Spinal cord (tissue), 10 donors: ENCODE results near the gene RASA3. TPM values are rescaled to one million over a fixed set of nuclear protein-coding genes. Genes with fewer than 3 reads are reported as not detected.
A peak's percentile ranks its signal among the peaks of the same experiment; 100 is the strongest.

Source experiments
- DNase-seq, 6 donors: peaks; one replicate each; pipeline versions ENCODE4 v3.0.0 to v3.0.0-alpha.2; 2013 to 2015; ENCODE audit warnings: low spot score in 6 of 6, low read depth in 4 of 6
- H3K27ac ChIP-seq: one replicate; pipeline ENCODE4 v1.5.1; 2013; ENCODE audit warnings: low read depth, low read length, control low read depth
- H3K27me3 ChIP-seq: one replicate; pipeline ENCODE4 v1.6.1; 2013; ENCODE audit warnings: low read length; ENCODE audit not compliant: control insufficient read depth, insufficient read depth
- H3K36me3 ChIP-seq: one replicate; pipeline ENCODE4 v1.6.1; 2013; ENCODE audit warnings: low read length; ENCODE audit not compliant: control insufficient read depth, insufficient read depth
- H3K4me1 ChIP-seq: one replicate; pipeline ENCODE4 v1.6.1; 2013; ENCODE audit warnings: low read length; ENCODE audit not compliant: control insufficient read depth, insufficient read depth
- H3K4me3 ChIP-seq: one replicate; pipeline ENCODE4 v1.5.1; 2013; ENCODE audit warnings: low read depth, low read length, control low read depth
- H3K9me3 ChIP-seq: one replicate; pipeline ENCODE4 v1.6.1; 2013; ENCODE audit warnings: low read length; ENCODE audit not compliant: control insufficient read depth, insufficient read depth
- whole genome bisulfite sequencing: methylation state at CpG from one replicate; pipeline ENCODE4 v1.1.5; 2013; ENCODE audit warnings: missing lambda C conversion rate; ENCODE audit not compliant: insufficient coverage; 5-methylcytosine and 5-hydroxymethylcytosine counted together
- polyA plus RNA-seq, 2 donors: library from polyadenylated mRNA; unstranded; fragments of 120-200 nt; gene quantifications; one replicate each; pipeline ENCODE4 v1.2.1, GENCODE V29; 2013; ENCODE audit not compliant: insufficient read length in 2 of 2
- total RNA-seq, 2 donors: library from RNA; depleted of rRNA in 1 of 2; stranded (reverse); fragments of 120-200 nt in 1 of 2; fragments of >200 nt in 1 of 2; gene quantifications; one replicate each; pipeline versions ENCODE4 v1.2.3 to v1.2.4, GENCODE V29; 2013 to 2014
- donor health status: healthy.

Gene RASA3
- total and polyA plus RNA-seq, 4 donors = 15.2 to 31.6 (median 23.2) TPM

- peaks cover 98% of the 10 kb centered on the region for H3K36me3 ChIP-seq
- 91% methylated on average over 25 of the region's 30 CpGs for WGBS
- no peak for DNase-seq
Measured at GRCh38 chr13:114016321-114017027, 115.9 kb downstream of the RASA3 start.

GRCh38 chr13:114015969-114016295 lies 116.5 kb downstream of the RASA3 start:
- Histone ChIP-seq H3K9me3 (no peaks in the 10 kb centered on the region), H3K27me3 (no peaks in the 10 kb centered on the region), H3K27ac (no peak overlapping the region), H3K36me3 (peaks cover 98% of the 10 kb centered on the region), H3K4me3 (no peak overlapping the region), H3K4me1 (no peaks in the 10 kb centered on the region)
- WGBS = 95% methylated on average over 11 of the region's 11 CpGs
- no peak for DNase-seq

More at GRCh38 chr13:114016321-114017027, 115.9 kb downstream of the RASA3 start:
- Histone ChIP-seq H3K4me3 (no peak overlapping the region), H3K9me3 (no peaks in the 10 kb centered on the region), H3K4me1 (no peaks in the 10 kb centered on the region), H3K27me3 (no peaks in the 10 kb centered on the region), H3K27ac (no peak overlapping the region)

- Histone ChIP-seq H3K4me1 (no peaks in the 10 kb centered on the region), H3K27ac (no peak overlapping the region), H3K36me3 (peaks cover 98% of the 10 kb centered on the region), H3K4me3 (no peak overlapping the region), H3K27me3 (no peaks in the 10 kb centered on the region), H3K9me3 (no peaks in the 10 kb centered on the region)
- DNase-seq = peak in 1 of 6 donors; percentile 2
- WGBS = 88% methylated on average over 40 of the region's 40 CpGs
Measured at GRCh38 chr13:114015111-114015968, 117.1 kb downstream of the RASA3 start.

DNA sequence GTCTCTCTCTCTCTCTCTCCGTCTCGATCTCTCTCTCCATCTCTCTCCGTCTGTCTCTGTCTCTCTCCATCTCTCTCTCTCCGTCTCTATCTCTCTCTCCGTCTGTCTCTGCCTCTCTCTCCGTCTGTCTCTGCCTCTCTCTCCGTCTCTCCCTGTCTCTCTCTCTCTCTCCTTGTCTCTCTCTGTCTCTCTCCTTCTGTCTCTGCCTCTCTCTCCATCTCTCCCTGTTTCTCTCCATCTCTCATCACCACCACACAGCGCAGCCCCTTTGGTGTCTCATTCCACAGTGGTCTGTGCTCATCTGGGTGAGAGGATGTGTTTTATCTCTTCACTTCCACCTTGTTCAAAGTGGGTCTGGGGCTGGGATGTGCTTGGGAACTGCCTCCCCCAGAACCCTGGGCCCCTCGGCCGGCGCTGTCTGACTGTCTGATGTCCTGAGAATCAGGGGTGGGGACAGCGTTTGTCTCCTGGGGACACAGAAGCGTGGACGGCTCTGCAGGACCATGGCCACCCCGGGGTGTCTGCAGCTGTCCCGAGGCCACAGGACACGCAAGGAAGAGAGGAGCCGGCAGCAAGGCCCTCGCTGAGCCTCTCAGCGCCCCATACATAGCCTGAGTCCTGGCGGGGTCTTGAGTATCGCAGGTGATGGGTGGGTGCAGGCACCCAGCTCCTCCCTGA lies 118.3 kb downstream of the RASA3 start:
- H3K36me3 ChIP-seq = peaks cover 100% of the 10 kb centered on the region
- H3K27me3 ChIP-seq = no peaks in the 10 kb centered on the region
- H3K9me3 ChIP-seq = no peaks in the 10 kb centered on the region
- no peak overlapping the region for H3K27ac ChIP-seq
- no peak overlapping the region for H3K4me3 ChIP-seq
- no peak for DNase-seq
- WGBS = 95% methylated on average over 21 of the region's 22 CpGs
- no peaks in the 10 kb centered on the region for H3K4me1 ChIP-seq

- no peak overlapping the region for H3K27ac ChIP-seq
- no peaks in the 10 kb centered on the region for H3K4me1 ChIP-seq
- H3K36me3 ChIP-seq = peaks cover 97% of the 10 kb centered on the region
- 66% methylated on average over 4 of the region's 4 CpGs for whole genome bisulfite sequencing
- no peaks in the 10 kb centered on the region for H3K27me3 ChIP-seq
- no peaks in the 10 kb centered on the region for H3K9me3 ChIP-seq
- H3K4me3 ChIP-seq = no peak overlapping the region
- DNase-seq = no peak
Measured at GRCh38 chr13:114013336-114013735, 119.1 kb downstream of the RASA3 start.

DNA sequence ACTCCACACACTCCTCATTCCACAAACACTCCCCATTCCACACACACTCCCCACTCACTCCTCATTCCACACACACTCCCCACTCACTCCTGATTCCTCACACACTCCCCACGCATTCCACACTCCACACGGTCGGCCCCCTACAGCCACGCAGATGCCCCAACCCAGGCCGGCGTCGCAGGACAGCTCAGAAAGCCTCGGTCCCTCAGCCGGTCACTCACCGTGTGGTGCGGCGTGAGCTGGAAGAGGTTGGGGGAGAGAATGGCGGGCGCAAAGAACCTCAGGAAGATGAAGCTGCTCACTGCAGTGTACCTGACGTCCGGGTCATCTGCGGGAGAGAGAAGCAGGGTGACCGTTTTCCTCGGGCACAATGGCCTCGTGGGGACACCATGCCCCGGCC lies 119.5 kb downstream of the RASA3 start:
- Histone ChIP-seq H3K9me3 (no peaks in the 10 kb centered on the region), H3K27me3 (no peaks in the 10 kb centered on the region), H3K36me3 (peaks cover 97% of the 10 kb centered on the region), H3K4me1 (no peaks in the 10 kb centered on the region), H3K4me3 (no peak overlapping the region), H3K27ac (no peak overlapping the region)
- WGBS = 92% methylated on average over 20 of the region's 21 CpGs
- DNase-seq = no peak

DNA sequence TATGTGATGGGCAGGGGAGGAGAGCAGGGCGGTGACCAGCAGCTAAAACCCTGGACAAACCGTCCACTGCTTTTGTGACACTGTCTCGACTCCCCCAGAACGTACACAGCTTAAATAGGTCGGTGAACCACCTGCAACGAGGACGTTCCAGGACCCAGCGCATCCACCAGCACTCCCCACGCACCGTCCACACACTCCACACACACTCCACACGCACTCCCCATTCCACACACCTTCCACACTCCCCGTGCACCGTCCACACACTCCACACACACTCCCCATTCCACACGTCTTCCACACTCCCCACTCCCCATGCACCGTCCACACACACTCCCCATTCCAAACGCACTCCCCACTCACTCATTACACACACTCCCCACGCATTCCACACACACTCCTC lies 120.3 kb downstream of the RASA3 start:
- peaks cover 96% of the 10 kb centered on the region for H3K36me3 ChIP-seq
- no peak overlapping the region for H3K4me3 ChIP-seq
- DNase-seq = no peak
- WGBS = 95% methylated on average over 16 of the region's 17 CpGs
- no peak overlapping the region for H3K27ac ChIP-seq
- H3K4me1 ChIP-seq = no peaks in the 10 kb centered on the region
- H3K27me3 ChIP-seq = no peaks in the 10 kb centered on the region
- no peaks in the 10 kb centered on the region for H3K9me3 ChIP-seq

DNA sequence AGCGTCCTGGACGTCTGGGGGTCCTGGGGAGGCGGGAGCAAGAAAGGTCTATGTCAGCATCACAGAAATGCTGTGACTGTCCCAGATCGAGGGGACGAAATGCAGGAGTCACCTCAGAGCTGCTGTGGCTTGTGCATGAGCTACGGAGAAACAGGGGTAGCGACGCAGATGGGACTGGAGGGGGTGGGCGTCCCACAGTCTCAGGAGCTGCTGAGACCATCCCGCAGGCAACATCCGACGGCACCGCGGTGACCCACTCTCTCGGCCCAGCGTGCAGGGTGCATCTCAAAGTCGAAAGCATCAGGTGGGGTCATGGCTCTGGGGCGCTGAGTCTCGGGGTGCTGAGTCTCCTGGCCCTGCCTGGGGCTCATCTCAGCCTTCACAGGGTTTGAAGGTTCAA lies 121.2 kb downstream of the RASA3 start:
- peaks cover 87% of the 10 kb centered on the region for H3K36me3 ChIP-seq
- H3K4me1 ChIP-seq = no peaks in the 10 kb centered on the region
- H3K27me3 ChIP-seq = no peaks in the 10 kb centered on the region
- no peak overlapping the region for H3K4me3 ChIP-seq
- DNase-seq = no peak
- H3K9me3 ChIP-seq = no peaks in the 10 kb centered on the region
- WGBS = 97% methylated on average over 19 of the region's 19 CpGs
- H3K27ac ChIP-seq = no peak overlapping the region

DNA sequence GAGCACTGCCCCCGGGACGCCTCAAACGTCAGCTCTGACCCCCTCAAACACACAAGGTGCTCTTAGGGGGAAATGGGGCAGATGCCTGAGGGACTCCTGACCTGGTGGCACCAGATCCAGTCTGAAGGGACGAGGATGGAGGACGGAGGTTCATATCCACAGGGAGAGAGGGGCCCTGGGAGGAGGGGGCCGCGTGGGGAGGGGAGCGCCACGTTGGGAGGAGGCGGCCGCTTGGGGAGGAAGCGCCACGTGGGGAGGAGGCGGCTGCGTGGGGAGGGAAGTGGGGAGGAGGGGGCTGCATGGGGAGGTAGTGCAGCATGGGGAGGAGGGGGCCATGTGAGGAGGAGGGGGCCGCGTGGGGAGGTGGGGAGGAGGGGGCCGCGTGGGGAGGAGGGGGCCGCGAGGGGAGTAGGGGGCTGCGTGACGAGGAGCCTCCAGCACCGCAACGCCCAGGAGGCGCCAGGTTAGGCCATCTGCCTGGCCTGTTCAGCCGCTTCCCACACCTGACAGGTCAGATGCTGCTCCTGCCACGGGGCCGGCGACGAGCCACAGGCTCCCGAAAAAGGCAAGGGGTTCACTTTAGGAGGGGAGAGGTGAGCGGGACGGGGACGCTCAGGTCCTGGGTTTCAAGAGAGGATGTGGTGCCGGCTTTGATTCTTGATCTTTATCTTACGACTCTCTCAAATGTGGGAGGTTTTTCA lies 121.9 kb downstream of the RASA3 start:
- H3K4me3 ChIP-seq = no peak overlapping the region
- no peaks in the 10 kb centered on the region for H3K4me1 ChIP-seq
- H3K9me3 ChIP-seq = no peaks in the 10 kb centered on the region
- WGBS = 97% methylated on average over 22 of the region's 37 CpGs
- H3K36me3 ChIP-seq = peaks cover 81% of the 10 kb centered on the region
- no peak for DNase-seq
- H3K27me3 ChIP-seq = no peaks in the 10 kb centered on the region
- H3K27ac ChIP-seq = no peak overlapping the region
